TTC549 (cell line): ENCODE measurements around the gene TEX264.
"Not testable (repeated sequence)": the region's sequence is repeated elsewhere in the genome, so short reads cannot be mapped to it uniquely, and the experiment has no call there.

Source experiments
- FAIRE-seq: peaks from 2 replicates; lab custom pipeline; 2012; peaks lifted over from hg19 to GRCh38; lab: Jason Lieb, UNC

TEX264 gene

DNA sequence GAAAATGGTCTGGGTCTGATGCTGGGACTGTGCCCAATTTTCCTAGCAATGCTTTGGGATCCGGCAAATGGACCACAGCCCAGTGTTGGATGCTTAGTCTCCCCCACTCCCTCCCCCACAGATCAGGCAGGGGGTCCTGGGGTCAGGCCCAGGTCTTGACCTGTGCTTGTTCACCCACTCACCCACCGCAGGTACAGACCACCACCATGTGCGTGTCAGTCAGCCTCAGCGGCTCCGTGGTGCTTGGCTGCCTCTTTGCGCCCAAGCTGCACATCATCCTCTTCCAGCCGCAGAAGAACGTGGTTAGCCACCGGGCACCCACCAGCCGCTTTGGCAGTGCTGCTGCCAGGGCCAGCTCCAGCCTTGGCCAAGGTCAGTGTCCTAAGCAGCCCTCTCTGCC lies 46.4 kb downstream of the TEX264 start:
- no peak for FAIRE-seq

DNA sequence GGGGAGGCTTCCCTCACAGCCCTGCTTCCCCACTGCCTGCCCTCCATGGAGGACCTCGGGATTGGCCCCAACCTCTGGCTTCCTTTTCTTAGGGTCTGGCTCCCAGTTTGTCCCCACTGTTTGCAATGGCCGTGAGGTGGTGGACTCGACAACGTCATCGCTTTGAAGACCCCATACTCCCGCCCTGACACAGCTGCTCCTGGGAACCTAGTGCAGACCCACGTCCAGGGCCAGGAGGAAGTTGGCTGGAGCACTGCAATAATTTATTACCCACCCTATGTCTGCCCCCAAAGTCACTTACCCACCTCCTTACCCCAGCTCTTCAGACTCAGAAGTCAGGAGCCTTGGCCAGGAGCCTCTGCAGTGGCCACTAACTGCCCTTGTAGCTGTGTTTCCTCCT lies 46.9 kb downstream of the TEX264 start:
- no peak for FAIRE-seq

DNA sequence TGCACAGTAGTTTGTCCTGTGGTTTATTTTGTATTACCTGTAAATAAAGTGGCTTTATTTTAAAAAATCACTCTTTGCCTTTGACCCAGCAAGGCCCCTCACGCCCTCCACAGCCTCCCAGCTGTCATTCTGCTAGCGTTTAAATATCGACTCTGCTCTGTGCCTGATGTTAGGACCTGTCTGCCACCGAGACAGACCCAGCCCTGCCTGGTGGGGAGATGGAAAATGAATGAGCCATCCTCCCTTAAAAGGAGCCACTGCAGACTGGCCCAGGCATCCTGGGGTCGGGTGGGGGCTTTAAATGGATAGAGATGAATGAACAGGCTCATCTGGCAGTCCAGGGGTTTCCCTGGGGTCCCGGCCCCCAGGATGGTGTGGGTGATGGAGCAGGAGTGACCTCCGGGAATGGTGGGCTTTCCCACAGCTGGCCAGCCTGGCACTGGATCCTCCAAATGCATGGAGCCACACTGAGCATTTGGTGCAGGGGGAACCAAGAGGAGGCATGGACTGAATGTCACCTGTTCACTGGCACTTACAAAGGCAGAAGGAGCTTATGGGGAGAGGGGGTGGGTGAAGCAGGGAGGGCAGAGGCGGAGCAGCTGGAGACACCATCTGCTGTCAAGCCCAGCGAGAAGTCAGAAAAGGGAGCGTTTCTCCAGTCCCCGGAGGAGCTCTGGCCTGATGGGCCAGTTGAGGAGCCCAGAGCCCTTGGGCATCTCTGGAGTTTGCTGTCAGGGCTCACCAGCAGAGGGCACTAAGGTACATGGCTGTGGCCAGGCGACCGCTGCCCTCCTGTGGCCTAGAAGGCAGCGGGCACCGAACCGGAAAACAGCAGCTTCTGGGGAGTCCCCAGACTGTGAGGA lies 47.7 kb downstream of the TEX264 start:
- no peak for FAIRE-seq

DNA sequence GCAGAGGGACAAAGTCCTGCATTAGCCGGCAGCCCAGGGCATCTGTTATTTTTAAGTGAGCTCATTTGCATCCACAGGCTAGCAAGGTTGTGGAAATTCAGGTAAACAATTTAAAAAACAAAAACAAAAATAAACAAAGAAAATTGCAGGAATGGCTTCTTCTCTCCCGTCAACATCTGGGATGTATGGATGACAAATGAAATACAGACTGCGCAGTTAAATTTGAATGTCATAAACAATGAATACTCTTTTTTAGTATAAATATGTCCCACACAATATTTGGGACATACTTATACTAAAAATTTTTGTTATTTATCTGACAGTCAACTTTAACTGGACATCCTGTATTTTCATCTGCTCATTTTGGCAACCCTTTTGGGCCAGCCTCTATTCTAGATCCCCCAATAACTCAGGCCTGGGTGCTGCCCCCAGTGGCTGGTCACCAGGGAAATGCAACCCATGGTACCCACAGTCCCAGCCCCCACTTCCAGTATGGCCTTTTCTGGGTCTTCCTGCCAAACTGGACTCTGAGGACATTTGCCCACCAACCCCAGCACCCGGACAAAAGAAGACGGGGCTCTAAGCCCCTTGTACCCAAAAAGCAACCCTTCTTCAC lies 48.5 kb downstream of the TEX264 start:
- FAIRE-seq: no peak

DNA sequence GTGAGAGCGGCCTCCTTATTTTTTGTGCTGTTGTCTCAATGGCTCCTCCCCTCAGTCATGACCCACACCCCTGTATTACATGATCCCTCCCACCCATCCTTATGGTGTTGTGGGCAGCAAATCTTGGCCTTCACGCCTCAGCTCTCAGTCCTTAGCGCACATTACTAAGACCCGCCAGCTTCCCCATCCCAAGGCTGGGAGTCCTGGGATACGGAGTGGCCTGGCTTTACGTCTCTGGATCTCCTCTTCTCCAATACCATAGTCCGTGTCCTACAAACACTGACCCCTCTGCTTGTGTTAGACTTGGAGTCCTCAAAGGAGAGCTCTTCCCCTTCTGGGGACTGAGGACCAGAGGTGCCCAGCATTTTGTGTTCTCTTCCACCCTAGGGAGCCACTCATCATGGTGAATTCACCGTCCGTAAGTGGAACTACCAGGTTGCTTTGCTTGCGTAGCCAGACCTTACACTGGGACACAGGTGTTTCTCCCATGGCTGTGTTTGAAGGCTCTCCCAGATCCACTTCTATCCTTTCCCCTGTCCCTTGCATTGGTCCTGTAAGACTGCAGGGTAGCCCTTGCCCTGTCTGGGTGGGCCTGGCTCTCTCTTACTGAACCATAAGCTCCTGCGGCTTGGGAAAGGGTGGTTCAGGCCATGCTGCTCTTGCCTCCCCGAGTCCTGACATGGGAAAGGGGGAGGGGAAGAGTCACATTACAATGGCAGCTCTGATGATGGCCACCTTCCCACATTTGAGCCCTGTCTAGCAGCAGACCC lies 49.4 kb downstream of the TEX264 start:
- FAIRE-seq: no peak

DNA sequence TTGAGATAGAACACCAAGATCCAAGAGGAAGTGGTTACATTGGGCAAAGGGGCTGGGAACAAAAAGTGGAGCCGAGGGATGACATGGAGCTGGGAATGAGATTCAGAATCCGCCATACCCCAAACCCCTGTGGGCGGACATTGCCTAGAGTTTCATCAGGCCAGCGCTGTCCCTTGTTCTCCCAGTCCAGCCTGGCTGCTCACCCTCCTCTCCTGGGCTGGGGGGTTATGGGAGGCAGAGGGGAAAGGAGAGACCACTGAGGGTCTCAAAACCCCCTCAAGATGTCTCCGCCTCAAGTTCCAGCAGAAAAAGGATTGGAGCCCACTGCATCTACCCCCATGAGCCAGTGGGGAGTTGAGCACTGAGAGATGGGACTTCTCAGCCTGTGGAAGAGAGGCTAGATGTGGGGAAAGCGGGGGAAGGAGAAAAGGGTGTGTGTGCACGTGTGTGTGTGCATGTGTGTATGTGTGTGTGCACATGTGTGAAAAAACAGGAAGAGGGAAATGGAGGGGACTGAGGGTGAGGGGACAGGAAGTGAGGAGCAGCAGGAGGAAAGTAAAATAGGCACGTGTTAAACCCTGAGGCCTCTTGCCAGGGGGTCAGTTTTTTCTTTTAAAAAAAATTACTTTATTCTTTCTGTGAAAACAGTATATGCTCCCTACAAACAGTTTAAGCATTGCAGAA lies 50.2 kb downstream of the TEX264 start:
- FAIRE-seq: no peak

DNA sequence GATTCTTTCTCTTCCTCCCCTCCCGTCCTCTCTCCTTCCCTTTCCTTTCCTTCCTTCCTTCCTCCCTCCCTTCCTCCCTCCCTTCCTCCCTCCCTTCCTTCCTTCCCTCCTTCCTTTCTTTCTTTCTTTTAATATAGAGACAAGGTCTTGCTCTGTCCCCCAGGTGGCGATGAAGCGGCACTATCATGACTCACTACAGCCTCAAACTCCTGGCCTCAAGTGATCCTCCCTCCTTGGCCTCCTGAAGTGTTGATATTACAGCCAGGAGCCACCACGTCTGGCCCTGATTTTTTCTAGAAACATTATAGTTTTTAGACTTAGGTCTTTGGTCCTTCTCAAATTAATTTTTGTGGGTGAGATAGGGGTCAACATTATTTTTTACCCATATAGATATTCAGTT lies 51.3 kb downstream of the TEX264 start:
- FAIRE-seq: no peak

DNA sequence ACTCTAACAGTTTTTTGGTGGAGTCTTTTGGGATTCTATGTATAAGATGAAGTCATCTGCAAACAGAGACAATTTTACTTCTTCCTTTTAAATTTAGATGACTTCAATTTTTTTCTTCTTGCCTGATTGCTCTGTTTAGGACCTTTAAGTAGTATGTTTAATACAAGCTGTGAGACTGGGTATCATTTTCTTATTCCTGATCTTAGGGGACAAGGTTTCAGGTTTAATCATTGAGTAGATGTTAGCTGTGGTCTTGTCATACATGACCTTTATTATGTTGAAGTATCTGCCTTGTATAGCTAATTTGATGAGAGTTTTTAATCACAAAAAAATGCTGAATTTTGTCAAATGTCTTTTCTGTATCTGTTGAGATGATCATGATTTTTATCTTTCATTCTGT lies 56.4 kb downstream of the TEX264 start:
- no peak for FAIRE-seq

DNA sequence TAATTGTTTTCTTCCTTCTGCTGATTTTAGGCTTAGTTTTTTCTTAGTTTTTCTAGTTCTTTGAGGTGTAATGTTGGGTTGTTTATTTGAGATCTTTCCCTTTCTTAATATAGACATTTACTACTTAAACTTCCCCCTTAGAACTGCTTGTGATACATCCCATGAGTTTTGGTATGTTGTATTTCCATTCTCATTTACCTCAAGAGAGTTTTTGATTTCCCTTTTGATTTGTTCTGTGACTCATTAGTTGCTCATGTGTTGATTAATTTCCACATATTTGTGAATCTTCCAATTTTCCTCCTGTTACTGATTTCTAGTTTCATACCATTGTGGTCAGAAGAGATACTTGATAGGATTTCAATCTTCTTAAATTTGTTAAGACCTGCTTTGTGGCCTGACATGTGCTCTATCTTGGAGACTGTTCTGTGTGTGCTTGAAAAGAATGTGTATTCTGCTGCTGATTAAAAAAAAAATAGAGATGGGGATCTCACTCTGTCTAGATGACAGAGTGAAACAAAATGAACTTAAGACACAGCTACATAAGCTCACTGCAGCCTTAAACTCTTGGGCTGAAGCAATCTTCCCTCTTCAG lies 58.1 kb downstream of the TEX264 start:
- no peak for FAIRE-seq

DNA sequence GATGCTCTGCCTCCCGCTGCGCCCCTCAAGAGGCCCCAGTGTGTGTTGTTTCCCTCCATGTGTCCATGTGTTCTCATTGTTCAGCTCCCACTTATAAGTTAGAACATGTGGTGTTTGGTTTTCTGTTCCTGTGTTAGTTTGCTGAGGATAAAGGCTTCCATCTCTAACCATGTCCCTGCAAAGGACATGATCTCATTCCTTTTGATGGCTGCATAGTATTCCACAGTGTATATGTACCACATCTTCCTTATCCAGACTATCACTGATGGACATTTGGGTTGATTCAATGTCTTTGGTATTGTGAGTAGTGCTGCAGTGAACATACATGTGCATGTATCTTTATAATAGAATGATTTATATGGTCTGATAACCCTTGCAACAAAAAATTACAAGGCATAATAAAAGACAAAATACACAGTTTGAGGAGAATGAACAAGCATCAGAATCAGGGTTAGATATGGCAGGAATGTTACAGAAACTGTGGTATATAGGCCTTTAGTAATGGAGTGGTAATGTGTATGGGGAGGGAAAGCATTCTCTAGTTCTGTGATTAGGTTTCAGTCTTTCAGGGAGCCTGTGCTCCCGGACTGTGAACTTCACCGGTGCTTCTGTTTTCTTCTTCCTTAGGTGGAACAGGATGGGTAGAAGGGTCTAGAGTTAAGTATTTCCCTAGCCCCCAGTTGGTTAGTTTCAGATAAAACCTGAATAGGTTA lies 63.0 kb downstream of the TEX264 start:
- no peak for FAIRE-seq

DNA sequence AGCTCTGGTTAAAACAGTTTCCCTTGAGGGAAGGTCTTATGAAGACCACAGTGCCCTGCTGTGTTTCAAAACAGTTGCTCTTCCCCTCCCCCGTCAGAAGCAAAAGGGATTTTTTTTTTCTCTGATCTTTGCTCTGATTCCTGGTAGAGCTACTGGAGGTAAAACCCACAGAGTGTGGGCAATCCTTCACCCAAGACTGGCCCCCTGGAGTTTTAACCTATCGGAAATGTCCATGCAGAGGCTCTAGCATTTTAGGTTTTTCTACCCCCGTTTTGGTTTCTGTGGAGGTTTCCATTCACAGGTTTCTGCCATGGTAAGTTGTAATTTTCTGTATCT lies 63.5 kb downstream of the TEX264 start:
- FAIRE-seq: no peak

DNA sequence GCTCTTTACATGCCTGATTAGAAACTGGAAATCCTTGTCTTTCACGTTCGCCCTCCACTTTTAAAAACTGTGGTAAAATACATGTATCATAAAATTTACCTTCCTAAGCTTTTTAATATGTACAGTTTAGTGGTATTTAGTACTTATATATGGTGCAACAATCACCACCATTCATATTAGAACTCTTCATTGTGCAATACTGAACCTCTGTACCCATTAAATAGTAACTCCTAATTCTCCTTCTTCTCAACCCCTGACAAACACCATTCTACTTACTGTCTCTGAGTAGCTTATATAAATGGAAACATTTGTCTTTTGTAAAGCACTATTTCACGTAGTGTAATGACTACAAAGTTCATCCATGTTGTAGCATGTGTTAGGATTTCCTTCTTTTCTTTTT lies 64.0 kb downstream of the TEX264 start:
- no peak for FAIRE-seq

DNA sequence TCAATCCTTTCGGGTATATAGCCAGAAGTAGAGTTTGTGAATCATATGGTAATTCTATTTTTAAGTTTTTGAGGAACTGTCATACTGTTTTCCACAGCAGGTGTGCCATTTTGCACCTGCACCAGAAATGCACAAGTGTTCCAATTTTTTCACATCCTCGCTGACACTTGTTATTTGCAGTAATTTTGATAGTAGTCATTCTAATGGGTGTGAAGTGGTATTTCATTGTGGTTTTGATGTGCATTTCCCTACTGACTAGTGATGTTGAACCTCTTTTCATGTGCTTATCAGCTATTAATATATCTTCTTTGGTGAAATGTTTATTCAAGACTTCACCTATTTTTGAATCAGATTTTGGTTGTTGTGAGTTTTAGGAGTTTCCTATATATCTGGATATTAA lies 64.9 kb downstream of the TEX264 start:
- no peak for FAIRE-seq

DNA sequence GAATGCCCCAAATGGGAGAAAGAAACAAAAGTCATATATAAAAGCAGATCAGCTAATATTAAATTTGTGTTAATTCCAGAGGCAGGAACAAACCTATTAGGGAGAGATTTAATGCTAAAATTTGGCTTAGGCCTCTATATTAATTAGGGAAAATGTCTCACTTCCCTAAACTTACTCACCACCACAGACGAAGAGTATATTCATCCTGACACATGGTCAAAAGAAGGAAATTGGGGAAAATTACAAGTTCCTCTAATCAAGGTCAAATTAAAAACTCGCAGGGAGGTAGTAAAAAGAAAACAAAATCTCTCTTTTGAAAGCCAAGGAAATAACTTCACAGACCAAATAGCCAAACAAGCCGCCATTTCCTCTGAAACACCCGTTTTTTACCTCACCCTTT lies 68.1 kb downstream of the TEX264 start:
- FAIRE-seq: no peak

DNA sequence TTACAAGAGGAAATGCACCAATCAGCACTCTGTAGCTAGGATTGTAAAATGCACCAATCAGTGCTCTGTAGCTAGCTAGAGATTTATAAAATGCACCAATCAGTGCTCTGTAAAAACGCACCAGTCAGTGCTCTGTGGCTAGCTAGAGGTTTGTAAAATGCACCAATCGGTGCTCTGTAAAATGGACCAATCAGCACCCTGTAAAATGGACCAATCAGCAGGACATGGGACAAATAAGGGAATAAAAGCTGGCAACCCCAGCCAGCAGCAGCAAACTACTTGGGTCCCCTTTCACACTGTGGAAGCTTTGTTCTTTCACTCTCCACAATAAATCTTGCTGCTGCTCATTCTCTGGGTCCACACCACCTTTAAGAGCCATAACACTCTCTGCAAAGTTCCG lies 71.3 kb downstream of the TEX264 start:
- FAIRE-seq: not testable (repeated sequence)

DNA sequence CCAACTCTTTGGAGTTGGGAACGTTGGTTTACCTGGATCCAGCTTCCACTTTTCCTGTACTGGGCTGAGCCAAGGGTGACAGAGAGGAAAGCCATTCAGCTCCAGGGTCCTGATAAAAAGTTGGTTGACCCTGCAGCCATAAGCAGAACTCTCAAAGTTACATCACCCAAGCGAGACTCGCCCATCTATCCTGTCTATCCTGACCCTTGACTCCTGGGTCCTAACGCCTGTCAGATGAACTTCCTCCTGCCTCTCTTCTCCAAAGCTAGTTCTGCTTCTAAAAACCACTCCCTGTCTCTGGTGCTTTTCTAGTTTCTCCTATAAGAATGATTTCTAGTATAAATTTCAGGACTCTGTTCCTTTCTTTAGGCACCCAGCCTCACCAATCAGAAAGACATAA lies 71.9 kb downstream of the TEX264 start:
- FAIRE-seq: not testable (repeated sequence)

DNA sequence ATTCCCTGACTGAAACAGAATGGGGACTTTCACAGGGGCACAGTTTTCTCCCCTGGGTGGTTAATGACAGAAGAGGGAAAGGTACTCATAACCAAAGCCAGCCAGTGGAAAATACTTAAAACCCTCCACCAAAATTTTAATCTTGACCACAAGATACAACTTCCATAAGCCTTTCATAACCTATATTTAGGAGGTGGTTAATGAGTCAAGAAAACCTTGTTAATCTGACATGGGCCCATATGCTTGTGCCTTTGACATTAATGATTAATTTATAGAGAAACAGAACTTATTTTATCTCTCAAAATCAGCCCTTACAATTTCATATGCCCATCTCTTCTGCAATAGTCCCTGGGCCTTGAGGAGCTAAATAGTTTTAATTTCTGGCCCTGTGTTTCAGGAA lies 76.8 kb downstream of the TEX264 start:
- no peak for FAIRE-seq

DNA sequence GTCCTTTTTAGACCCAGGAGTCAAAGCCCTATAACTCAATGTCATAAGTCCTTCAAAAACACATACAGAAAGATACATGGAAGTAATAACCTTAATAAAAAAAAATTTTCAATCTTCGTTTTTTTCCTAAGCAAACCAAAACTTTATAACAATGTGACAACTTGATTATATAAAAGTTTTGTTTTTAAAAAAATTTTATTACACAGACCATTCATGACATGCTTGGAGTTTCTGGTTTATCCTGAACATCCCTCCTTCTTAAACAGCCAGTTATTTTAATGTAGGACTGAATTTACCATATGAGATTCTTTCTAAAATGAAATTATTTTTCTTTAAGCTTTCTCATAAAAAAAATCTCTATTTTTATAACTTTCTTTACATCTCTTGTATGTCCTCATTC lies 77.3 kb downstream of the TEX264 start:
- FAIRE-seq: no peak

DNA sequence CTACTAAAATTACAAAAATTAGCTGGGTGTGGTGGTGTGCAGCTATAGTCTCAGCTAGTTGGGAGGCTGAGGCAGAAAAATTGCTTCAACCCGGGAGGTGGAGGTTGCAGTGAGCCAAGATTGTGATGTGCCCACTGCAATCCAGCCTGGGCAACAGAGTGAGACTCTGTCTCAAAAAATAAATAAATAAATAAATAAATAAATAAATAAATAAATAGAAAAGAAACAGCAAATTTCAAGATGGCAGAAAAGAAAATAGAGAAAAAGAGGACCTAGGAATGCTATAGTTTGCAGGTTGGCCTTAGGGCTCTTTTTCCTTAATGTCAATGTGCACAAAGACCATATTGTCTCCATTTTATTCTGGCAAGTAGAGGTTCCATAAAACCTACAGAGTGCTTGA lies 79.8 kb downstream of the TEX264 start:
- FAIRE-seq: no peak

DNA sequence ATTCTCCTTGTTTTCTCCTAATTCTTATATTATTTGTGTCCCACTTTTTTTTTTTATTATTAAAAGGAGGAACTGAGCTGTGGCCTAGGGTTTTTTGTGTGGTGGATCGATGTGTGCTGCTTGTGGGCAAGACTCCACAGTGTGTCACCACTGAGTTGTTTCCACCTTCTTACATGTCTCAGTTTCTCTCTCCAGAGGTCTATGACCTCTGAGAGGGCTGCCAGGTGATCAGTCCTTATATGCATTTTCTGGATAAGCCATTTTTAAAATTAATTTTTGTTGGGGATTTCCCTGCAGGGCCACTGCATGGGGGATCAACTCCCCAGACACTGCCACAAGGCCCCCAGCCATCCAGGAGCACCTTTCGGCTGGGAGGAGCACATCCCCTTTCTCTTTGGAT lies 80.2 kb downstream of the TEX264 start:
- no peak for FAIRE-seq
